Calu3 (cell line): ENCODE data around the gene ACTR1A. TPM values are rescaled to one million over a fixed set of nuclear protein-coding genes. Genes with fewer than 3 reads are reported as not detected.
A peak's percentile ranks its signal among the peaks of the same experiment; 100 is the strongest.

ENCODE experiments used
- BruUV-seq: library from RNA; stranded (reverse); fragments of 400-500 nt; replicated peaks from 2 replicates; lab custom pipeline; 2021; lab: Mats Ljungman, UMichigan
- CTCF ChIA-PET: fragments of 300-600 bp; sonication (Branson Sonifier 250); formaldehyde crosslinking; loops from one replicate; lab custom pipeline; 2022; ENCODE audit warnings: antibody characterized with exemption; lab: Charles Lee
- DNase-seq: peaks from one replicate; pipeline ENCODE4 v3.0.0; 2022
- H3K27ac Mint-ChIP-seq: one replicate; pipeline ENCODE4 v1.8.0; 2022; ENCODE audit warnings: mixed read lengths; ENCODE audit not compliant: unreplicated experiment
- H3K27me3 Mint-ChIP-seq: one replicate; pipeline ENCODE4 v1.8.0; 2022; ENCODE audit warnings: mixed read lengths; ENCODE audit not compliant: unreplicated experiment
- H3K36me3 Mint-ChIP-seq: one replicate; pipeline ENCODE4 v1.8.0; 2022; ENCODE audit warnings: mild to moderate bottlenecking, moderate library complexity, mixed read lengths; ENCODE audit not compliant: insufficient read depth, unreplicated experiment
- H3K4me1 Mint-ChIP-seq: one replicate; pipeline ENCODE4 v1.8.0; 2022; ENCODE audit warnings: mild to moderate bottlenecking, low read depth, mixed read lengths; ENCODE audit not compliant: unreplicated experiment
- H3K4me3 Mint-ChIP-seq: one replicate; pipeline ENCODE4 v1.8.0; 2022; ENCODE audit warnings: mild to moderate bottlenecking, low read depth, moderate library complexity, mixed read lengths; ENCODE audit not compliant: unreplicated experiment
- H3K9me3 Mint-ChIP-seq: one replicate; pipeline ENCODE4 v1.8.0; 2022; ENCODE audit warnings: low read depth, mixed read lengths; ENCODE audit not compliant: unreplicated experiment
- intact Hi-C: fragments of 100-400 bp; cut with micrococcal nuclease; formaldehyde crosslinking; loops from one replicate; pipeline ENCODE4 v1.10.0; 2022; ENCODE audit not compliant: unreplicated experiment
- total RNA-seq: library from RNA; stranded (reverse); gene quantifications from 2 replicates; pipeline ENCODE4 v1.2.3, GENCODE V29; 2022
- TF ChIP-seq, protein P1 (sequence below): fragments of 200-600 bp; IDR thresholded peaks from one replicate; pipeline ENCODE4 v1.8.0; 2022; ENCODE audit warnings: antibody characterized with exemption; ENCODE audit not compliant: unreplicated experiment

ACTR1A gene
- total RNA-seq, 1 experiment from 2014 or later: 48.2 TPM

DNA sequence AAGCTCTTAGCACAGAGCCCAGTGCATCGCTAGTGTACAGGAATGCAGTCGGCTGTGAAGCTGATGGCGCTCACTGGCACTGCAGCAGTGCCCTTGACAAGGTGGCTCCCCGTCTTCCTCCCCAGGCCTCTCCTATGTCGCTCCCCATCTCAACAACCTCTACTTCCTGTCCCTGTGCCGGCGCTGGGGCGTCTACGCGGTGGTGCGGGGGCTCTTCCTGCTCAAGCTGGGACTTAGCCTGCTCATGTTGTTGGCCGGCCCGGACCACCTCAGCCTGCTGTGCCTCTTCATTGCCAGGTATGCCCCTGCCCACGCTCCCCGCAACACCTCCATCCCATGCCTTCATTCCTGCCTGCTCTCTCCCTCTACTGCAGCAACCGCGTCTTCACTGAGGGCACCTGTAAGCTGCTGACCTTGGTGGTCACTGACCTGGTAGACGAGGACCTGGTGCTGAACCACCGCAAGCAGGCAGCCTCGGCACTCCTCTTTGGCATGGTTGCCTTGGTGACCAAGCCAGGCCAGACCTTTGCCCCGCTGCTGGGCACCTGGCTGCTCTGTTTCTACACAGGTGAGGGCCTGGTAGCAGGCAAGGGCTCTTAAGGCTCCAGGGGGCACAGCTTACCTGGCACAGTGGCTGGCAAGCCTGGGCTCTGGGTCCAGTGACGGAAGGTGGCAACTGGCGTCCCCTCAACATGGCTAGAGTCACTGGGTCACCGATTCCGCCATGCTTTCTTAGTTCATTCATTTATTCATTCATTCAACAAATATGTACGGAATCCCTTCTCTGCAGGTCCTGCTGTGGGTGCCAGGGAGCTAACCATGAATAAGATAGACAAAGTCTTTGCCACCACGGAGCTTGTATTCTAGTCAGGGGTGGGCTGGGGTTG, 28.8 kb downstream of the ACTR1A start:
- no peaks in the 10 kb centered on the region for H3K9me3 Mint-ChIP-seq
- no peaks in the 10 kb centered on the region for H3K27me3 Mint-ChIP-seq
- H3K36me3 Mint-ChIP-seq: peaks cover 20% of the 10 kb centered on the region
- BruUV-seq: no TSS peak
- CTCF ChIA-PET: no interaction called here
- intact Hi-C loops: no loop called here
- no peaks in the 10 kb centered on the region for H3K4me1 Mint-ChIP-seq
- peak overlapping the region; percentile 11 for H3K27ac Mint-ChIP-seq
- no peak for DNase-seq
- TF ChIP-seq, protein P1, sequence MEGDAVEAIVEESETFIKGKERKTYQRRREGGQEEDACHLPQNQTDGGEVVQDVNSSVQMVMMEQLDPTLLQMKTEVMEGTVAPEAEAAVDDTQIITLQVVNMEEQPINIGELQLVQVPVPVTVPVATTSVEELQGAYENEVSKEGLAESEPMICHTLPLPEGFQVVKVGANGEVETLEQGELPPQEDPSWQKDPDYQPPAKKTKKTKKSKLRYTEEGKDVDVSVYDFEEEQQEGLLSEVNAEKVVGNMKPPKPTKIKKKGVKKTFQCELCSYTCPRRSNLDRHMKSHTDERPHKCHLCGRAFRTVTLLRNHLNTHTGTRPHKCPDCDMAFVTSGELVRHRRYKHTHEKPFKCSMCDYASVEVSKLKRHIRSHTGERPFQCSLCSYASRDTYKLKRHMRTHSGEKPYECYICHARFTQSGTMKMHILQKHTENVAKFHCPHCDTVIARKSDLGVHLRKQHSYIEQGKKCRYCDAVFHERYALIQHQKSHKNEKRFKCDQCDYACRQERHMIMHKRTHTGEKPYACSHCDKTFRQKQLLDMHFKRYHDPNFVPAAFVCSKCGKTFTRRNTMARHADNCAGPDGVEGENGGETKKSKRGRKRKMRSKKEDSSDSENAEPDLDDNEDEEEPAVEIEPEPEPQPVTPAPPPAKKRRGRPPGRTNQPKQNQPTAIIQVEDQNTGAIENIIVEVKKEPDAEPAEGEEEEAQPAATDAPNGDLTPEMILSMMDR: no peak
- no peak overlapping the region for H3K4me3 Mint-ChIP-seq

GRCh38 chr10:102470579-102471546, 31.6 kb downstream of the ACTR1A start:
- intact Hi-C loops: no loop called here
- peaks cover 13% of the 10 kb centered on the region for H3K36me3 Mint-ChIP-seq
- no peak overlapping the region for H3K27ac Mint-ChIP-seq
- H3K27me3 Mint-ChIP-seq: no peaks in the 10 kb centered on the region
- no peak for DNase-seq
- H3K4me3 Mint-ChIP-seq: no peak overlapping the region
- CTCF ChIA-PET: interaction anchor here (0.6 kb wide), 1 partner anchor 40 kb away, joined by 3 read pairs; no protein-coding TSS in a partner anchor
- no peaks in the 10 kb centered on the region for H3K9me3 Mint-ChIP-seq
- TF ChIP-seq, protein P1: no peak
- no peaks in the 10 kb centered on the region for H3K4me1 Mint-ChIP-seq
- no TSS peak for BruUV-seq

- DNase-seq: no peak
- no peak overlapping the region for H3K27ac Mint-ChIP-seq
- no peak overlapping the region for H3K4me3 Mint-ChIP-seq
- TF ChIP-seq, protein P1: no peak
- peaks cover 3% of the 10 kb centered on the region for H3K4me1 Mint-ChIP-seq
- intact Hi-C loops: no loop called here
- CTCF ChIA-PET: interaction anchor here (0.7 kb wide), 1 partner anchor 36 kb away, joined by 4 read pairs; the partner anchor contains the start of gene CUEDC2
- no peaks in the 10 kb centered on the region for H3K36me3 Mint-ChIP-seq
- H3K9me3 Mint-ChIP-seq: no peaks in the 10 kb centered on the region
- no peaks in the 10 kb centered on the region for H3K27me3 Mint-ChIP-seq
- no TSS peak for BruUV-seq
Observed at GRCh38 chr10:102468683-102469082, 33.8 kb downstream of the ACTR1A start.

DNA sequence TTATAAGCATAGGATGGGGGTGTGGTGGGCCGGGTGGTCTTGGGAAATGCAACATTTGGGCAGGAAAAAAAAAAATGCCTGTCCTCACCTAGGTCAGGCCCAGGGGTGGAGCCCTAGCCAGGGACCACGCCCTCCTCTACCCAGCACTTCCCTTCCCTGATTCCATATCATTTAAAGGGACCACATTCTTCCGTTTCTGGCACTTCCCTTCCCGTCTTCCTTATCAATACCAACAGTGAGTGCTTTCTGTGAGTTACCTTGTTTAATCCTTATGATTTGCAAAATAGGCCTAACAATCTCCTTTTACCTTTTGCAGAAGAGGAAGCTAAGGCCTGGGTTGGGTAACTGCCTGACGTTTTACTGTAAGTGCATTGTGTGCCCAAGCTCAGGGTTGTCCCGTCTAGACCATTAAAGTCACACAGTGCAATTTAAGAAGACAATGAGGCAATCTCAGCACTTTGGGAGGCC, 34.5 kb downstream of the ACTR1A start:
- H3K27me3 Mint-ChIP-seq: no peaks in the 10 kb centered on the region
- no TSS peak for BruUV-seq
- no peaks in the 10 kb centered on the region for H3K9me3 Mint-ChIP-seq
- TF ChIP-seq, protein P1: no peak
- intact Hi-C loops: no loop called here
- DNase-seq: no peak
- peaks cover 10% of the 10 kb centered on the region for H3K4me1 Mint-ChIP-seq
- CTCF ChIA-PET: no interaction called here
- no peak overlapping the region for H3K4me3 Mint-ChIP-seq
- H3K36me3 Mint-ChIP-seq: peaks cover 6% of the 10 kb centered on the region
- no peak overlapping the region for H3K27ac Mint-ChIP-seq
